HG03571 (cell line): ENCODE results near the gene PPP1R14B.

Experiments used
- ATAC-seq: cut with Tn5 transposase; IDR thresholded peaks from one replicate; pipeline ENCODE4 v1.9.1; 2021; ENCODE audit not compliant: unreplicated experiment

The PPP1R14B gene

GRCh38 chr11:64232182-64232966 is 14.4 kb downstream of the PPP1R14B start:
- no peak for ATAC-seq

GRCh38 chr11:64231546-64231945 is 15.2 kb downstream of the PPP1R14B start:
- no peak for ATAC-seq

GRCh38 chr11:64230985-64231365 is 15.8 kb downstream of the PPP1R14B start:
- ATAC-seq, result no peak

- ATAC-seq, result peak; percentile 43
Observed at GRCh38 chr11:64230171-64230984, 16.4 kb downstream of the PPP1R14B start, which contains the start of gene DNAJC4. Gene DNAJC4 (plus strand): TSS chr11:64230548. CDS start chr11:64230855, 307 bp downstream.

GRCh38 chr11:64229744-64230170 is 17.0 kb downstream of the PPP1R14B start:
- no peak for ATAC-seq

GRCh38 chr11:64229090-64229743 is 17.5 kb downstream of the PPP1R14B start:
- ATAC-seq, result no peak

- no peak for ATAC-seq
Observed at GRCh38 chr11:64227405-64227956, 19.3 kb downstream of the PPP1R14B start.

GRCh38 chr11:64226507-64227051 is 20.2 kb downstream of the PPP1R14B start:
- no peak for ATAC-seq

GRCh38 chr11:64225608-64226506 is 20.9 kb downstream of the PPP1R14B start, which contains the start of the genes NUDT22 and TRPT1:
Gene NUDT22 (plus strand): TSS chr11:64226274. CDS start chr11:64226653, 379 bp downstream.
Gene TRPT1 (minus strand): TSS chr11:64226186. CDS start chr11:64225860, 326 bp downstream.
- ATAC-seq, result no peak

- ATAC-seq, result no peak
Observed at GRCh38 chr11:64224891-64225607, 21.7 kb downstream of the PPP1R14B start.

- no peak for ATAC-seq
Observed at GRCh38 chr11:64224151-64224890, 22.4 kb downstream of the PPP1R14B start.

GRCh38 chr11:64223001-64223651 is 23.6 kb downstream of the PPP1R14B start:
- no peak for ATAC-seq

- no peak for ATAC-seq
Observed at GRCh38 chr11:64222651-64223000, 24.1 kb downstream of the PPP1R14B start.

GRCh38 chr11:64220798-64221197 is 25.9 kb downstream of the PPP1R14B start:
- no peak for ATAC-seq

- ATAC-seq, result no peak
Observed at GRCh38 chr11:64220271-64220670, 26.5 kb downstream of the PPP1R14B start.

GRCh38 chr11:64219755-64220154 is 27.0 kb downstream of the PPP1R14B start:
- no peak for ATAC-seq

- no peak for ATAC-seq
Observed at GRCh38 chr11:64219354-64219684, 27.4 kb downstream of the PPP1R14B start.
